IPS-11a (cell line): ENCODE measurements around the gene ZNF701.

Source experiments
- H3K4me3 ChIP-seq: one replicate; pipeline ENCODE4 v1.5.1; 2013; ENCODE audit warnings: low read depth, low read length, control low read depth

The ZNF701 gene

DNA sequence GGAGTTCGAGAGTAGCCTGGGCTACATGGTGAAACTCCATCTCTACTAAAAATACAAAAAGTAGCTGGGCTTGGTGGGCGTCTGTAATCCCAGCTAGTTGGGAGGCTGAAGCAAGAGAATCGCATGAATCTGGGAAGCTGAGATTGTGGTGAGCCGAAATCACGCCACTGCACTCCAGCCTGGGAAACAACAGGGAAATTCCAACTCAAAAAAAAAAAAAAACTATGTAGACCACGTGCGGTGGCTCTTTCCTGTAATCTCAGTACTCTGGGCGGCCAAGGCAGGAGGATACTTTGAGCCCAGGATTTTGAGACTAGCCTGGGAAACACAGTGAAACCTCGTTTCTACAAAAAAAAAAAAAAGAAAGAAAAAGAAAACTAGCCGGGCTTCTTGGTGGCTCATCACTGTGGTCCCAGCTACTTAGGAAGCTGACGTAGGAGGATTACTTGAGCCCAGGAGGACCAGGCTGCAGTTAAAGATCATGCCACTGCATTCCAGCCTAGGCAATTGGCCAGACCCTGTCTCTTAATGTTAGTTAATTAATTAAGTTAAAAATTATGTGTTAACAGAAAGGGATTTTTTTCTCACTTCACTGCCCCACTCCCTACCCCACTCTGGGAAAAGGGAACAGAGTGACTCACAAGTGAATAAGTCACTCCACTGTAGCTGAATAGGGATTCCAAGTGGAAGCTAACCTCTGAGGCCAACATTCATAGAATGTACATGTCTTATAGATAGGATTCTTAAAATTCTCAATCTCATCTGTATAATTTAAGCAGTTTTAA lies 65.9 kb downstream of the ZNF701 start:
- H3K4me3 ChIP-seq: no peak overlapping the region
